Natural killer cell (primary cell): ENCODE measurements around the gene TOR1A. TPM values are rescaled to one million over a fixed set of nuclear protein-coding genes. Genes with fewer than 3 reads are reported as not detected.

Experiments used
- ATAC-seq, 3 donors: fragments of 150-1000 bp in 2 of 3; fragments of 200-7000 bp in 1 of 3; cut with Tn5 transposase; 1 replicate in 1 of 3; 2 replicates in 2 of 3; pipeline ENCODE4 v1.10.0; 2021; ENCODE audit warnings: mild to moderate bottlenecking in 2 of 3, moderate library complexity in 2 of 3
- DNase-seq, 2 donors: peaks; one replicate each; pipeline versions ENCODE4 v3.0.0 to v3.0.0-alpha.2; 2013 to 2021; ENCODE audit warnings: mixed read lengths in 1 of 2
- H3K27ac ChIP-seq: one replicate; pipeline ENCODE4 v1.5.1; 2013; ENCODE audit warnings: mild to moderate bottlenecking, low read length
- H3K27me3 ChIP-seq: one replicate; pipeline ENCODE4 v1.6.1; 2013; ENCODE audit warnings: low read length; ENCODE audit not compliant: control insufficient read depth, insufficient read depth
- H3K36me3 ChIP-seq: one replicate; pipeline ENCODE4 v1.6.1; 2013; ENCODE audit warnings: low read length; ENCODE audit not compliant: control insufficient read depth, insufficient read depth
- H3K4me1 ChIP-seq: one replicate; pipeline ENCODE4 v1.6.1; 2013; ENCODE audit warnings: low read length; ENCODE audit not compliant: control insufficient read depth, insufficient read depth
- H3K4me3 ChIP-seq: one replicate; pipeline ENCODE4 v1.5.1; 2013; ENCODE audit warnings: low read length
- H3K9me3 ChIP-seq: one replicate; pipeline ENCODE4 v1.6.1; 2013; ENCODE audit warnings: low read length; ENCODE audit not compliant: control insufficient read depth, insufficient read depth
- H3K27ac Mint-ChIP-seq, 2 donors: one replicate each; pipeline ENCODE4 v1.8.0; 2022; ENCODE audit warnings: mild to moderate bottlenecking in 2 of 2, mixed read lengths in 2 of 2, moderate library complexity in 1 of 2
- H3K27me3 Mint-ChIP-seq, 2 donors: one replicate each; pipeline ENCODE4 v1.8.0; 2022; ENCODE audit warnings: low read depth in 2 of 2, mixed read lengths in 2 of 2
- H3K36me3 Mint-ChIP-seq: one replicate; pipeline ENCODE4 v1.8.0; 2022; ENCODE audit warnings: mixed read lengths
- H3K4me1 Mint-ChIP-seq, 2 donors: one replicate each; pipeline ENCODE4 v1.8.0; 2022; ENCODE audit warnings: mixed read lengths in 2 of 2
- H3K4me3 Mint-ChIP-seq: one replicate; pipeline ENCODE4 v1.8.0; 2022; ENCODE audit warnings: mild to moderate bottlenecking, moderate library complexity, mixed read lengths
- H3K9me3 Mint-ChIP-seq, 2 donors: one replicate each; pipeline ENCODE4 v1.8.0; 2022; ENCODE audit warnings: mixed read lengths in 2 of 2
- WGBS: methylation state at CpG from one replicate; pipeline ENCODE4 v1.1.7; 2013; ENCODE audit warnings: missing lambda C conversion rate; ENCODE audit not compliant: insufficient coverage; 5-methylcytosine and 5-hydroxymethylcytosine counted together
- intact Hi-C: fragments of 100-400 bp; cut with micrococcal nuclease; formaldehyde crosslinking; loops from one replicate; pipeline ENCODE4 v1.14.2; 2022
- total RNA-seq, 4 donors: library from RNA; stranded (reverse); fragments of 120-200 nt in 1 of 4; gene quantifications; one replicate each; pipeline versions ENCODE4 v1.2.3 to v1.2.4, GENCODE V29; 2013 to 2022
- TF ChIP-seq, protein P1 (sequence below): fragments of 200-600 bp; IDR thresholded peaks from one replicate; pipeline ENCODE4 v1.8.0; 2022; ENCODE audit warnings: antibody characterized with exemption

TOR1A gene
- total RNA-seq, 3 donors from 2014 or later (not counting 1 experiment from before 2014, with no cell fraction given) = 26.1 to 36.4 (median 34.8) TPM

GRCh38 chr9:129834489-129835127, 10.7 kb upstream of the TOR1A start:
- H3K4me1 ChIP-seq = peaks cover 37% of the 10 kb centered on the region

GRCh38 chr9:129832982-129833381, 9.0 kb upstream of the TOR1A start:
- Mint-ChIP-seq H3K27me3 (no peaks in the 10 kb centered on the region), H3K36me3 (no peaks in the 10 kb centered on the region), H3K9me3 (no peaks in the 10 kb centered on the region), H3K4me1 (peaks cover 40 to 42% of the 10 kb centered on the region in 2 donors), H3K4me3 (peak overlapping the region; percentile 75), H3K27ac (peak overlapping the region; percentile 27 to 98)
- DNase-seq = no peak
- ATAC-seq = no peak
- intact Hi-C loops = no loop called here
- TF ChIP-seq, protein P1, sequence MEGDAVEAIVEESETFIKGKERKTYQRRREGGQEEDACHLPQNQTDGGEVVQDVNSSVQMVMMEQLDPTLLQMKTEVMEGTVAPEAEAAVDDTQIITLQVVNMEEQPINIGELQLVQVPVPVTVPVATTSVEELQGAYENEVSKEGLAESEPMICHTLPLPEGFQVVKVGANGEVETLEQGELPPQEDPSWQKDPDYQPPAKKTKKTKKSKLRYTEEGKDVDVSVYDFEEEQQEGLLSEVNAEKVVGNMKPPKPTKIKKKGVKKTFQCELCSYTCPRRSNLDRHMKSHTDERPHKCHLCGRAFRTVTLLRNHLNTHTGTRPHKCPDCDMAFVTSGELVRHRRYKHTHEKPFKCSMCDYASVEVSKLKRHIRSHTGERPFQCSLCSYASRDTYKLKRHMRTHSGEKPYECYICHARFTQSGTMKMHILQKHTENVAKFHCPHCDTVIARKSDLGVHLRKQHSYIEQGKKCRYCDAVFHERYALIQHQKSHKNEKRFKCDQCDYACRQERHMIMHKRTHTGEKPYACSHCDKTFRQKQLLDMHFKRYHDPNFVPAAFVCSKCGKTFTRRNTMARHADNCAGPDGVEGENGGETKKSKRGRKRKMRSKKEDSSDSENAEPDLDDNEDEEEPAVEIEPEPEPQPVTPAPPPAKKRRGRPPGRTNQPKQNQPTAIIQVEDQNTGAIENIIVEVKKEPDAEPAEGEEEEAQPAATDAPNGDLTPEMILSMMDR = no peak
- WGBS = 100% methylated on average over 1 of the region's 1 CpG
- Histone ChIP-seq H3K4me3 (no peak overlapping the region), H3K4me1 (peaks cover 22% of the 10 kb centered on the region), H3K27ac (no peak overlapping the region), H3K36me3 (peaks cover 53% of the 10 kb centered on the region), H3K9me3 (no peaks in the 10 kb centered on the region), H3K27me3 (no peaks in the 10 kb centered on the region)

More at GRCh38 chr9:129834489-129835127, 10.7 kb upstream of the TOR1A start:
- intact Hi-C loops = loop anchor here (2.0 kb wide), 1 partner anchor 50 kb away; no protein-coding TSS in a partner anchor
- H3K4me3 Mint-ChIP-seq = peak overlapping the region; percentile 99
- H3K27me3 Mint-ChIP-seq = no peaks in the 10 kb centered on the region
- ATAC-seq = peak; percentile 16 to 29 (median 25)
- no peaks in the 10 kb centered on the region for H3K27me3 ChIP-seq
- no peaks in the 10 kb centered on the region for H3K9me3 ChIP-seq
- 3% methylated on average over 32 of the region's 32 CpGs for WGBS
- H3K36me3 ChIP-seq = peaks cover 38% of the 10 kb centered on the region
- peak; percentile 35 to 68 for DNase-seq
- H3K4me1 Mint-ChIP-seq = peaks cover 52 to 54% of the 10 kb centered on the region in 2 donors
- peak overlapping the region; percentile 98 for H3K4me3 ChIP-seq
- H3K27ac ChIP-seq = peak overlapping the region; percentile 89
- H3K9me3 Mint-ChIP-seq = no peaks in the 10 kb centered on the region
- no peaks in the 10 kb centered on the region for H3K36me3 Mint-ChIP-seq
- TF ChIP-seq, protein P1 = no peak
- peak overlapping the region; percentile 98 for H3K27ac Mint-ChIP-seq

DNA sequence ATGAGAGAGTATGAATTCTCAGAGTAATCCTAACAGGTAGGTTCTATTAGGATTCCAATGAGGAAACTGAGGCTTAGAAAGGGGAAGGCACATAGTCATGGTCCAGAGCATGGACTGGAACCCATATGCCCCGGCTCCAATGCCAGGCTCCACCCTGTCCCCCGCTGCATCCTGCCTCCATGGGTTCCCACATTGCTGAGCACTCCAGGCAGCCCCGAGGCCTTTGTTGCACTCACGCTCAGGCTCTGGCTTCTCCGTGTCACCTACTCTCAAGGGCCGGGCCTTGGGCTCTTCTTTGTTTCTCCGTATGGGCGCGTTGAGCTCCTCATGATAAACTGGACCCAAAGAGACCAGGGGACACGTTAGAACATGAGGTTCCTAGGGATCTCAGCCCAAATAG, 5.0 kb upstream of the TOR1A start:
- Mint-ChIP-seq H3K27me3 (no peaks in the 10 kb centered on the region), H3K27ac (no peak overlapping the region), H3K4me1 (peaks cover 8 to 9% of the 10 kb centered on the region in 2 donors), H3K4me3 (no peak overlapping the region), H3K36me3 (no peaks in the 10 kb centered on the region), H3K9me3 (no peaks in the 10 kb centered on the region)
- Histone ChIP-seq H3K9me3 (no peaks in the 10 kb centered on the region), H3K4me1 (peaks cover 4% of the 10 kb centered on the region), H3K36me3 (peaks cover 54% of the 10 kb centered on the region), H3K27me3 (no peaks in the 10 kb centered on the region), H3K27ac (no peak overlapping the region), H3K4me3 (no peak overlapping the region)
- DNase-seq (no peak), ATAC-seq (no peak)
- intact Hi-C loops = loop anchor here (10.0 kb wide), 1 partner anchor 216 kb away; the partner anchor contains the start of gene FNBP1
- WGBS = 98% methylated on average over 10 of the region's 10 CpGs
- TF ChIP-seq, protein P1 = no peak
